OCI-LY7 (cell line): ENCODE results near the gene KLHL13. TPM values are rescaled to one million over a fixed set of nuclear protein-coding genes. Genes with fewer than 3 reads are reported as not detected.

ENCODE experiments used
- BruUV-seq: library from RNA; stranded (reverse); fragments of 400-500 nt; replicated peaks from 2 replicates; lab custom pipeline; 2021; lab: Mats Ljungman, UMichigan
- CTCF ChIA-PET: fragments of 300-600 bp; sonication (Branson Sonifier 250); formaldehyde crosslinking; loops from one replicate; lab custom pipeline; 2022; ENCODE audit warnings: antibody characterized with exemption; ENCODE audit not compliant: unreplicated experiment; lab: Charles Lee
- POLR2A ChIA-PET: fragments of 300-600 bp; sonication (Branson Sonifier 250); formaldehyde crosslinking; loops from one replicate; lab custom pipeline; 2022; ENCODE audit warnings: antibody characterized with exemption; lab: Charles Lee
- DNase-seq: peaks from one replicate; pipeline ENCODE4 v3.0.0-alpha.2; 2015; ENCODE audit warnings: low spot score
- H2AFZ ChIP-seq: fragments of 200-600 bp; sonication (generic), shearing (Covaris generic); 2 replicates; pipeline ENCODE4 v1.6.1; 2014; ENCODE audit warnings: mild to moderate bottlenecking, antibody characterized with exemption, low read length, moderate library complexity
- H3K27ac ChIP-seq: fragments of 200-600 bp; sonication (generic); 2 replicates; pipeline ENCODE4 v1.5.1; 2014; ENCODE audit warnings: mixed run types, low read depth, mild to moderate bottlenecking, moderate library complexity, low read length, inconsistent platforms; ENCODE audit not compliant: poor library complexity, severe bottlenecking
- H3K36me3 ChIP-seq: fragments of 200-600 bp; sonication (generic); 2 replicates; pipeline ENCODE4 v1.6.1; 2014; ENCODE audit warnings: mild to moderate bottlenecking, antibody characterized with exemption, low read length, moderate library complexity, mixed read lengths; ENCODE audit not compliant: insufficient read depth
- H3K4me1 ChIP-seq: fragments of 200-600 bp; sonication (generic); 2 replicates; pipeline ENCODE4 v1.5.1; 2014; ENCODE audit warnings: mild to moderate bottlenecking, low read length; ENCODE audit not compliant: insufficient read depth, poor library complexity, severe bottlenecking
- H3K4me2 ChIP-seq: fragments of 200-600 bp; sonication (generic); 2 replicates; pipeline ENCODE4 v1.6.1; 2014; ENCODE audit warnings: mild to moderate bottlenecking, low read length
- H3K4me3 ChIP-seq: fragments of 200-600 bp; sonication (generic); 2 replicates; pipeline ENCODE4 v1.5.1; 2014; ENCODE audit warnings: mild to moderate bottlenecking, low read depth, low read length; ENCODE audit not compliant: poor library complexity, severe bottlenecking
- H3K79me2 ChIP-seq: fragments of 200-600 bp; sonication (generic); 2 replicates; pipeline ENCODE4 v1.6.1; 2016; ENCODE audit warnings: low read depth, mild to moderate bottlenecking, low read length, moderate library complexity, mixed read lengths; ENCODE audit not compliant: insufficient read depth
- H3K9me2 ChIP-seq: fragments of 200-600 bp; sonication (generic); 2 replicates; pipeline ENCODE4 v1.6.1; 2016; ENCODE audit warnings: mild to moderate bottlenecking, low read length, mixed read lengths; ENCODE audit not compliant: insufficient read depth
- H3K9me3 ChIP-seq: fragments of 200-600 bp; sonication (generic); 2 replicates; pipeline ENCODE4 v1.6.1; 2014; ENCODE audit warnings: mild to moderate bottlenecking, mixed run types, low read length, mixed read lengths
- H4K20me1 ChIP-seq: fragments of 200-600 bp; sonication (generic); 2 replicates; pipeline ENCODE4 v1.6.1; 2014; ENCODE audit warnings: mild to moderate bottlenecking, antibody characterized with exemption, low read length, moderate library complexity, mixed read lengths; ENCODE audit not compliant: insufficient read depth
- EZH2phosphoT487 ChIP-seq: fragments of 200-600 bp; sonication (generic); IDR thresholded peaks from 2 replicates; pipeline ENCODE4 v1.6.1; 2018; ENCODE audit warnings: low read depth, borderline replicate concordance, mild to moderate bottlenecking, mixed run types, antibody characterized with exemption, low read length, moderate library complexity, mixed read lengths
- intact Hi-C: fragments of 100-400 bp; cut with micrococcal nuclease; formaldehyde crosslinking; loops from one replicate; pipeline ENCODE4 v1.10.0; 2022; ENCODE audit not compliant: unreplicated experiment
- total RNA-seq, 2 experiments: library from RNA; depleted of rRNA in 1 of 2; stranded (reverse); fragments of >200 nt in 1 of 2; shearing (Covaris generic) in 1 of 2; gene quantifications; 2 replicates each; pipeline ENCODE4 v1.2.3, GENCODE V29; 2014 to 2022
- TF ChIP-seq, protein P1 (sequence below): fragments of 200-600 bp; sonication (generic); conservative IDR thresholded peaks from 2 replicates; pipeline ENCODE4 v1.5.1; 2014; ENCODE audit warnings: mild to moderate bottlenecking, antibody characterized with exemption, low read length, moderate library complexity, mixed read lengths

Gene KLHL13
- total RNA-seq, 2 experiments from 2014 or later = not detected

DNA sequence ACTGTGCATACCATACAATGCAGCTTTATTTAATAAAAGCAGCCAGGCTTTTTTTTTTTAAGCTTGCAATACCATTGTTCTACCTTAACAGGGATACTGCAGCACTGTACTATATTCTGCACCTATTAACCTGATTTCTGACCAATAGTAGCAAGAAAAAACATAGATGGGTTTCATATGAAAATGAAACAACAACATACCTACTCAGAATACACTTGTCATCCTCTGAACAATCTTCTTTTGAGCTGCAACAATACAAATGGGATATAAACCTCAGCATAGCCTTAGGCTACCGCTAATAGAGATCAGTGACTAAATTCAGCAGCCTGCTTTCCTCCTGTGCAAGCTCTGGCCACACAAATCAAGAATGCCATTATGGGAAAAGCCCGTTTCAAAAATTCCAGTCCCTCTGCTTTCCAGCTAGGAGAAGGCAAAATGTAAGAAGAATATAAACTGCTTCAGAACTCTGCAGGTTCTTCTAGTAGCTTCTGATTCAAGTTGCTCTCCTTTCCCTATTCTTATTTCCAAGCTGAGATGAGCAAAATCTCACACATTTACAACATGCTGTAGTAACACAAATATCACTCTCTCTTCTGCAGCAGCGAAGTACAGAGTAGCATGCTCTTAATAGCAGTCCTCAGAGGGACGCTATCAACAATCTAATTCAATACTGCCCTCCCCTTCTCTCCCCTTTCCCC is 143.4 kb downstream of the KLHL13 start:
- no TSS peak for BruUV-seq
- H3K9me3 ChIP-seq = no peaks in the 10 kb centered on the region
- CTCF ChIA-PET = no interaction called here
- H3K27ac ChIP-seq = no peak overlapping the region
- POLR2A ChIA-PET = interaction anchor here (1.4 kb wide), 1 partner anchor 11 kb away, joined by 5 read pairs; no protein-coding TSS in a partner anchor
- H3K4me2 ChIP-seq = no peak overlapping the region
- no peak for TF ChIP-seq EZH2phosphoT487
- TF ChIP-seq, protein P1, sequence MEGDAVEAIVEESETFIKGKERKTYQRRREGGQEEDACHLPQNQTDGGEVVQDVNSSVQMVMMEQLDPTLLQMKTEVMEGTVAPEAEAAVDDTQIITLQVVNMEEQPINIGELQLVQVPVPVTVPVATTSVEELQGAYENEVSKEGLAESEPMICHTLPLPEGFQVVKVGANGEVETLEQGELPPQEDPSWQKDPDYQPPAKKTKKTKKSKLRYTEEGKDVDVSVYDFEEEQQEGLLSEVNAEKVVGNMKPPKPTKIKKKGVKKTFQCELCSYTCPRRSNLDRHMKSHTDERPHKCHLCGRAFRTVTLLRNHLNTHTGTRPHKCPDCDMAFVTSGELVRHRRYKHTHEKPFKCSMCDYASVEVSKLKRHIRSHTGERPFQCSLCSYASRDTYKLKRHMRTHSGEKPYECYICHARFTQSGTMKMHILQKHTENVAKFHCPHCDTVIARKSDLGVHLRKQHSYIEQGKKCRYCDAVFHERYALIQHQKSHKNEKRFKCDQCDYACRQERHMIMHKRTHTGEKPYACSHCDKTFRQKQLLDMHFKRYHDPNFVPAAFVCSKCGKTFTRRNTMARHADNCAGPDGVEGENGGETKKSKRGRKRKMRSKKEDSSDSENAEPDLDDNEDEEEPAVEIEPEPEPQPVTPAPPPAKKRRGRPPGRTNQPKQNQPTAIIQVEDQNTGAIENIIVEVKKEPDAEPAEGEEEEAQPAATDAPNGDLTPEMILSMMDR = no peak
- H3K79me2 ChIP-seq = no peaks in the 10 kb centered on the region
- no peaks in the 10 kb centered on the region for H3K9me2 ChIP-seq
- H2AFZ ChIP-seq = no peak overlapping the region
- no peaks in the 10 kb centered on the region for H3K36me3 ChIP-seq
- intact Hi-C loops = no loop called here
- no peak for DNase-seq
- no peak overlapping the region for H3K4me3 ChIP-seq
- no peaks in the 10 kb centered on the region for H3K4me1 ChIP-seq
- H4K20me1 ChIP-seq = no peaks in the 10 kb centered on the region

- POLR2A ChIA-PET = interaction anchor here (1.0 kb wide), 1 partner anchor 12 kb away, joined by 3 read pairs; no protein-coding TSS in a partner anchor
- no peak overlapping the region for H3K4me3 ChIP-seq
- H3K27ac ChIP-seq = no peak overlapping the region
- H3K79me2 ChIP-seq = no peaks in the 10 kb centered on the region
- H2AFZ ChIP-seq = no peak overlapping the region
- DNase-seq = no peak
- TF ChIP-seq, protein P1 = no peak
- no peak for TF ChIP-seq EZH2phosphoT487
- H3K9me3 ChIP-seq = no peaks in the 10 kb centered on the region
- no TSS peak for BruUV-seq
- no peaks in the 10 kb centered on the region for H3K4me1 ChIP-seq
- H3K4me2 ChIP-seq = no peak overlapping the region
- H3K9me2 ChIP-seq = no peaks in the 10 kb centered on the region
- intact Hi-C loops = no loop called here
- no peaks in the 10 kb centered on the region for H4K20me1 ChIP-seq
- H3K36me3 ChIP-seq = no peaks in the 10 kb centered on the region
- CTCF ChIA-PET = no interaction called here
Observed at GRCh38 chrX:117972711-117973109, 143.9 kb downstream of the KLHL13 start.

- Histone ChIP-seq H3K4me2 (no peak overlapping the region), H3K9me3 (no peaks in the 10 kb centered on the region), H3K4me1 (no peaks in the 10 kb centered on the region), H3K9me2 (no peaks in the 10 kb centered on the region), H3K4me3 (no peak overlapping the region), H3K27ac (no peak overlapping the region), H2AFZ (no peak overlapping the region), H4K20me1 (no peaks in the 10 kb centered on the region), H3K79me2 (no peaks in the 10 kb centered on the region), H3K36me3 (no peaks in the 10 kb centered on the region)
- CTCF ChIA-PET = no interaction called here
- DNase-seq = no peak
- TF ChIP-seq, protein P1 = no peak
- intact Hi-C loops = no loop called here
- no TSS peak for BruUV-seq
- POLR2A ChIA-PET = no interaction called here
Observed at GRCh38 chrX:117969782-117970181, 146.8 kb downstream of the KLHL13 start.
